Pancreas (tissue), 10 donors: ENCODE results near the gene LOXL1. TPM values are rescaled to one million over a fixed set of nuclear protein-coding genes. Genes with fewer than 3 reads are reported as not detected.

ENCODE experiments used
- ATAC-seq, 4 donors: fragments of 200-7000 bp; cut with Tn5 transposase; one replicate each; pipeline versions ENCODE4 v1.8.0 to v1.9.1; 2020; ENCODE audit warnings: mild to moderate bottlenecking in 4 of 4, moderate library complexity in 4 of 4
- DNase-seq, 6 donors: peaks; one replicate each; pipeline ENCODE4 v3.0.0-alpha.2; 2020
- FAIRE-seq: peaks from 2 replicates; lab custom pipeline; 2012; peaks lifted over from hg19 to GRCh38; lab: Jason Lieb, UNC
- H3K27ac ChIP-seq, 4 donors: fragments of 200-600 bp; sonication (generic); 1 replicate in 3 of 4; 2 replicates in 1 of 4; pipeline versions ENCODE4 v1.5.0 to v1.8.0; 2020
- H3K27me3 ChIP-seq, 4 donors: fragments of 200-600 bp; one replicate each; pipeline ENCODE4 v1.8.0; 2021
- H3K36me3 ChIP-seq, 3 donors: fragments of 200-600 bp; sonication (generic) in 1 of 3; one replicate each; pipeline versions ENCODE4 v1.5.0 to v1.8.0; 2020 to 2021
- H3K4me1 ChIP-seq, 3 donors: fragments of 200-600 bp; one replicate each; pipeline ENCODE4 v1.8.0; 2021
- H3K4me3 ChIP-seq, 4 donors: fragments of 200-600 bp; sonication (generic) in 2 of 4; one replicate each; pipeline versions ENCODE4 v1.5.0 to v1.8.0; 2020 to 2021
- H3K9me3 ChIP-seq, 4 donors: fragments of 200-600 bp; one replicate each; pipeline ENCODE4 v1.8.0; 2021
- CTCF ChIP-seq, 4 donors: fragments of 200-600 bp; sonication (generic) in 3 of 4; IDR thresholded peaks; one replicate each; pipeline versions ENCODE4 v1.5.0 to v1.8.0; 2021; ENCODE audit warnings: antibody characterized with exemption in 4 of 4
- WGBS, 2 donors: extraction: QIAGEN DNeasy Blood & Tissue Kit; methylation state at CpG; one replicate each; pipeline ENCODE4 v1.1.7; 2013; 5-methylcytosine and 5-hydroxymethylcytosine counted together
- intact Hi-C, 3 donors: fragments of 100-400 bp; cut with DNase I; formaldehyde crosslinking; loops; one replicate each; pipeline versions ENCODE4 v1.11.1 to v1.14.2; 2022
- polyA plus RNA-seq, 2 donors: library from polyadenylated mRNA; stranded (reverse); fragments of 200-250 nt; gene quantifications; one replicate each; pipeline ENCODE4 v1.2.3, GENCODE V29; 2013
- total RNA-seq, 6 donors: library from RNA; stranded (reverse); fragmentation: NEBNext Ultra II Directional in 4 of 6; extraction: Animal tissue kit (Norgen Biotek cat#: 25700) in 4 of 6; gene quantifications; one replicate each; pipeline versions ENCODE4 v1.2.1 to v1.2.4, GENCODE V29; 2021 to 2023
- donor health status: healthy with polysubstance abuse.
- donor health status: DM: no; HTN: no; CAD: no; lungs with moderate emphysema.
- donor health status: DM: no; HTN: no; CAD: no.
- donor health status: control.
- donor health status: control.
- donor health status: Bipolar disorder and iron deficiency.
- donor health status: DM: yes; HTN: yes; CAD: no.
- donor health status: DM: no; HTN: no; CAD: no.
- donor health status: DM: no; HTN: no; CAD: no.
- donor health status: DM: yes; HTN: yes; CAD: no.

The LOXL1 gene
- total and polyA plus RNA-seq, 8 donors = 2.2 to 14.9 (median 5.5) TPM

- H3K27ac ChIP-seq = peak overlapping the region in 2 of 4 donors; percentile 71 to 75
- H3K4me1 ChIP-seq = peaks cover 4 to 44% (median 5%) of the 10 kb centered on the region in 3 donors
- H3K36me3 ChIP-seq = no peaks in the 10 kb centered on the region
- H3K9me3 ChIP-seq = no peaks in the 10 kb centered on the region
- no peak overlapping the region for H3K4me3 ChIP-seq
- no peaks in the 10 kb centered on the region for H3K27me3 ChIP-seq
- DNase-seq (no peak), ATAC-seq (peak in 1 of 4 donors; percentile 5), FAIRE-seq (no peak)
- 65 to 73% methylated on average over 9 of the region's 9 CpGs for WGBS, 2 donors
- intact Hi-C loops = no loop called here
- TF ChIP-seq CTCF (IDR thresholded peaks at IDR 0.05) = no peak
These were observed 62.9 kb downstream of the LOXL1 start for GRCh38 chr15:73989001-73989798.

- ATAC-seq = no peak
- no peak for TF ChIP-seq CTCF (IDR thresholded peaks at IDR 0.05)
- no peak for FAIRE-seq
These were observed 64.2 kb downstream of the LOXL1 start for GRCh38 chr15:73990250-73991005.

GRCh38 chr15:73991260-73991659, 65.0 kb downstream of the LOXL1 start:
- Histone ChIP-seq H3K9me3 (no peaks in the 10 kb centered on the region), H3K4me1 (peaks cover 5 to 53% (median 6%) of the 10 kb centered on the region in 3 donors), H3K36me3 (no peaks in the 10 kb centered on the region), H3K27ac (peak overlapping the region in 3 of 4 donors; percentile 29 to 76 (median 59)), H3K27me3 (no peaks in the 10 kb centered on the region), H3K4me3 (peak overlapping the region; percentile 63 to 96 (median 79))
- DNase-seq (peak in 2 of 6 donors; percentile 41 to 48), ATAC-seq (no peak), FAIRE-seq (no peak)
- TF ChIP-seq CTCF (IDR thresholded peaks at IDR 0.05) = no peak
- 43 to 46% methylated on average over 5 of the region's 5 CpGs for WGBS, 2 donors
- intact Hi-C loops = no loop called here

More at GRCh38 chr15:73990250-73991005, 64.2 kb downstream of the LOXL1 start:
- no peak for DNase-seq
- no peaks in the 10 kb centered on the region for H3K27me3 ChIP-seq
- no peak overlapping the region for H3K4me3 ChIP-seq
- 68 to 72% methylated on average over 9 of the region's 9 CpGs for whole genome bisulfite sequencing, 2 donors
- H3K36me3 ChIP-seq = no peaks in the 10 kb centered on the region
- intact Hi-C loops = no loop called here
- no peaks in the 10 kb centered on the region for H3K9me3 ChIP-seq
- H3K4me1 ChIP-seq = peaks cover 4 to 44% (median 5%) of the 10 kb centered on the region in 3 donors
- peak overlapping the region in 2 of 4 donors; percentile 29 to 71 for H3K27ac ChIP-seq

- Histone ChIP-seq H3K4me3 (peak within 1 kb of the TSS; percentile 63 to 96 (median 79)), H3K27ac (peak within 1 kb of the TSS; percentile 29 to 76 (median 47)), H3K9me3 (no peaks in the 10 kb centered on the region), H3K36me3 (no peaks in the 10 kb centered on the region), H3K4me1 (peaks cover 5 to 57% (median 9%) of the 10 kb centered on the region in 3 donors), H3K27me3 (no peaks in the 10 kb centered on the region)
- DNase-seq (peak; percentile 89 to 97 (median 95)), FAIRE-seq (no peak), ATAC-seq (peak; percentile 84 to 93 (median 91))
- intact Hi-C loops = no loop called here
- WGBS, 2 donors = 1% methylated on average over 43 to 72 of the region's 72 CpGs
- peak; percentile 94 to 97 (median 96) for TF ChIP-seq CTCF (IDR thresholded peaks at IDR 0.05)
These were observed 65.7 kb downstream of the LOXL1 start, which contains the start of gene STOML1 for GRCh38 chr15:73991726-73992593. Gene STOML1, minus strand, starts transcription at chr15:73992295. Its CDS starts 72 bp downstream, at chr15:73992223.
